HG03439 (cell line): ENCODE results near the gene DOK6.
"Not testable (repeated sequence)": the region's sequence is repeated elsewhere in the genome, so short reads cannot be mapped to it uniquely, and the experiment has no call there.

Experiments
- ATAC-seq: cut with Tn5 transposase; IDR thresholded peaks from one replicate; pipeline ENCODE4 v1.9.1; 2021; ENCODE audit warnings: mild to moderate bottlenecking, moderate library complexity; ENCODE audit not compliant: unreplicated experiment

DOK6 gene

GRCh38 chr18:69854455-69854854 is 453.8 kb downstream of the DOK6 start:
- no peak for ATAC-seq

GRCh38 chr18:69858897-69859296 is 458.2 kb downstream of the DOK6 start:
- ATAC-seq: no peak

- peak; percentile 77 for ATAC-seq
These were observed 464.1 kb downstream of the DOK6 start for GRCh38 chr18:69864802-69865201.

- ATAC-seq: no peak
These were observed 465.1 kb downstream of the DOK6 start for GRCh38 chr18:69865776-69866175.

GRCh38 chr18:69866212-69866611 is 465.5 kb downstream of the DOK6 start:
- ATAC-seq: no peak

- ATAC-seq: no peak
These were observed 470.0 kb downstream of the DOK6 start for GRCh38 chr18:69870736-69871135.

- ATAC-seq: no peak
These were observed 470.7 kb downstream of the DOK6 start for GRCh38 chr18:69871363-69871762.

GRCh38 chr18:69872661-69873060 is 472.0 kb downstream of the DOK6 start:
- no peak for ATAC-seq

GRCh38 chr18:69874058-69874457 is 473.4 kb downstream of the DOK6 start:
- ATAC-seq: no peak

GRCh38 chr18:69876490-69876889 is 475.8 kb downstream of the DOK6 start:
- ATAC-seq: no peak

- ATAC-seq: no peak
These were observed 477.7 kb downstream of the DOK6 start for GRCh38 chr18:69878213-69878933.

- not testable (repeated sequence) for ATAC-seq
These were observed 478.4 kb downstream of the DOK6 start for GRCh38 chr18:69879051-69879450.

GRCh38 chr18:69880083-69880482 is 479.4 kb downstream of the DOK6 start:
- no peak for ATAC-seq

GRCh38 chr18:69882965-69883668 is 482.4 kb downstream of the DOK6 start:
- ATAC-seq: peak; percentile 44

GRCh38 chr18:69883781-69884180 is 483.1 kb downstream of the DOK6 start:
- no peak for ATAC-seq

GRCh38 chr18:69885355-69885754 is 484.7 kb downstream of the DOK6 start:
- no peak for ATAC-seq

- peak; percentile 84 for ATAC-seq
These were observed 485.3 kb downstream of the DOK6 start for GRCh38 chr18:69885841-69886531.

GRCh38 chr18:69887256-69887655 is 486.6 kb downstream of the DOK6 start:
- no peak for ATAC-seq

- ATAC-seq: no peak
These were observed 488.3 kb downstream of the DOK6 start for GRCh38 chr18:69889009-69889408.

- ATAC-seq: no peak
These were observed 489.9 kb downstream of the DOK6 start for GRCh38 chr18:69890558-69890957.

- no peak for ATAC-seq
These were observed 493.8 kb downstream of the DOK6 start for GRCh38 chr18:69894467-69894866.
